IMR-90 (cell line): ENCODE results near the gene ZNF750. TPM values are rescaled to one million over a fixed set of nuclear protein-coding genes. Genes with fewer than 3 reads are reported as not detected.

Experiments used
- ATAC-seq: fragments of 200-7000 bp; cut with Tn5 transposase; 2 replicates; pipeline ENCODE4 v1.9.1; 2020; ENCODE audit warnings: low read depth, mild to moderate bottlenecking, moderate library complexity
- BruUV-seq: library from RNA; stranded (reverse); fragments of 400-500 nt; replicated peaks from 2 replicates; lab custom pipeline; 2021; lab: Mats Ljungman, UMichigan
- CTCF ChIA-PET: fragments of 300-600 bp; formaldehyde crosslinking; extraction: SDS; loops from one replicate; lab custom pipeline; 2021; ENCODE audit warnings: antibody characterized with exemption; lab: Yijun Ruan, JAX
- POLR2A ChIA-PET: fragments of 300-600 bp; sonication (Branson Sonifier 250); formaldehyde crosslinking; loops from one replicate; lab custom pipeline; 2022; ENCODE audit warnings: antibody characterized with exemption; ENCODE audit not compliant: unreplicated experiment; lab: Charles Lee
- DNase-seq: peaks from one replicate; pipeline ENCODE4 v3.0.0; 2013
- H2AFZ ChIP-seq: replicated peaks from 2 replicates; pipeline ENCODE3; 2013; ENCODE audit warnings: low read length, mild to moderate bottlenecking; ENCODE audit not compliant: poor library complexity
- H2AK5ac ChIP-seq: 2 replicates; pipeline ENCODE4 v1.6.1; 2013; ENCODE audit warnings: low read depth, low read length, inconsistent platforms
- H2AK9ac ChIP-seq: replicated peaks from 2 replicates; pipeline ENCODE3; 2013; ENCODE audit warnings: mild to moderate bottlenecking, low read depth, low read length, moderate library complexity; ENCODE audit not compliant: poor library complexity
- H2BK120ac ChIP-seq: 2 replicates; pipeline ENCODE4 v1.6.1; 2013; ENCODE audit warnings: low read depth, low read length, inconsistent platforms
- H2BK15ac ChIP-seq: 3 replicates; pipeline ENCODE4 v1.6.1; 2013; ENCODE audit warnings: low read depth, low read length, inconsistent platforms
- H2BK20ac ChIP-seq: 2 replicates; pipeline ENCODE4 v1.6.1; 2013; ENCODE audit warnings: low read depth, mild to moderate bottlenecking, inconsistent platforms, low read length, moderate library complexity
- H2BK5ac ChIP-seq: 2 replicates; pipeline ENCODE4 v1.6.1; 2013; ENCODE audit warnings: mild to moderate bottlenecking, low read depth, low read length, inconsistent platforms; ENCODE audit not compliant: poor library complexity, severe bottlenecking
- H3K14ac ChIP-seq: replicated peaks from 2 replicates; pipeline ENCODE4 v1.6.1; 2013; ENCODE audit warnings: low read depth, low read length, inconsistent platforms
- H3K18ac ChIP-seq: 2 replicates; pipeline ENCODE4 v1.6.1; 2013; ENCODE audit warnings: low read depth, low read length, control low read depth
- H3K23ac ChIP-seq: 2 replicates; pipeline ENCODE4 v1.6.1; 2013; ENCODE audit warnings: low read depth, low read length, inconsistent platforms
- H3K27ac ChIP-seq: 2 replicates; pipeline ENCODE4 v1.5.1; 2013; ENCODE audit warnings: mild to moderate bottlenecking, control low read depth, low read length; ENCODE audit not compliant: insufficient read depth
- H3K27me3 ChIP-seq: 2 replicates; pipeline ENCODE4 v1.6.1; 2013; ENCODE audit warnings: low read length; ENCODE audit not compliant: control insufficient read depth, insufficient read depth
- H3K36me3 ChIP-seq: 2 replicates; pipeline ENCODE4 v1.6.1; 2013; ENCODE audit warnings: low read length, mixed read lengths; ENCODE audit not compliant: control insufficient read depth, insufficient read depth
- H3K4ac ChIP-seq: 2 replicates; pipeline ENCODE4 v1.6.1; 2013; ENCODE audit warnings: low read depth, low read length, inconsistent platforms
- H3K4me1 ChIP-seq: 2 replicates; pipeline ENCODE4 v1.6.1; 2013; ENCODE audit warnings: low read length, mixed read lengths; ENCODE audit not compliant: control insufficient read depth, insufficient read depth
- H3K4me2 ChIP-seq: 2 replicates; pipeline ENCODE4 v1.6.1; 2013; ENCODE audit warnings: low read depth, mild to moderate bottlenecking, control low read depth, low read length, moderate library complexity
- H3K4me3 ChIP-seq: 2 replicates; pipeline ENCODE4 v1.5.1; 2013; ENCODE audit warnings: low read depth, mild to moderate bottlenecking, control low read depth, low read length, moderate library complexity; ENCODE audit not compliant: insufficient read depth
- H3K56ac ChIP-seq: 2 replicates; pipeline ENCODE4 v1.6.1; 2013; ENCODE audit warnings: low read length, inconsistent platforms; ENCODE audit not compliant: insufficient read depth; ENCODE audit errors: extremely low read depth
- H3K79me1 ChIP-seq, 2 experiments: 2 replicates each; pipeline ENCODE4 v1.6.1; 2013; ENCODE audit warnings: low read length in 2 of 2, inconsistent platforms in 1 of 2, low read depth in 1 of 2
- H3K9ac ChIP-seq: 2 replicates; pipeline ENCODE4 v1.6.1; 2013; ENCODE audit warnings: low read depth, low read length, control low read depth
- H3K9me1 ChIP-seq: 2 replicates; pipeline ENCODE4 v1.6.1; 2013; ENCODE audit warnings: low read length, inconsistent platforms; ENCODE audit not compliant: insufficient read depth
- H3K9me3 ChIP-seq: 2 replicates; pipeline ENCODE4 v1.6.1; 2013; ENCODE audit warnings: low read length; ENCODE audit not compliant: control insufficient read depth, insufficient read depth
- H4K20me1 ChIP-seq: 2 replicates; pipeline ENCODE4 v1.6.1; 2013; ENCODE audit warnings: low read length, inconsistent platforms; ENCODE audit not compliant: insufficient read depth
- H4K5ac ChIP-seq: 2 replicates; pipeline ENCODE4 v1.6.1; 2013; ENCODE audit warnings: mild to moderate bottlenecking, low read depth, low read length, control low read depth
- H4K8ac ChIP-seq, 2 experiments: 2 replicates each; pipeline ENCODE4 v1.6.1; 2013; ENCODE audit warnings: low read depth in 2 of 2, low read length in 2 of 2, control low read depth in 1 of 2, inconsistent platforms in 1 of 2
- H4K91ac ChIP-seq: 2 replicates; pipeline ENCODE4 v1.6.1; 2013; ENCODE audit warnings: low read depth, low read length, inconsistent platforms; ENCODE audit not compliant: insufficient read depth
- MAFK ChIP-seq: IDR thresholded peaks from 2 replicates; pipeline ENCODE4 v1.6.1; 2012; ENCODE audit warnings: low read depth, low read length, improper control_type of control experiment
- RAD21 ChIP-seq: IDR thresholded peaks from 2 replicates; pipeline ENCODE4 v1.6.1; 2012; ENCODE audit warnings: low read length, improper control_type of control experiment
- WGBS, 2 experiments: methylation state at CpG; one replicate each; pipeline versions ENCODE4 v1.1.5 to v1.1.7; 2013; ENCODE audit warnings: missing lambda C conversion rate in 2 of 2; ENCODE audit not compliant: insufficient read length in 1 of 2; ENCODE audit errors: extremely low coverage in 2 of 2; 5-methylcytosine and 5-hydroxymethylcytosine counted together
- dilution Hi-C: fragments of 300-500 bp; cut with HindIII; formaldehyde crosslinking; loops from one replicate; pipeline ENCODE4 v1.14.3; 2018; ENCODE audit warnings: low sequenced_read_pairs; ENCODE audit not compliant: unreplicated experiment
- in situ Hi-C: fragments of 300-500 bp; cut with MboI; formaldehyde crosslinking; loops from 3 replicates; pipeline ENCODE4 v1.14.3; 2019; ENCODE audit warnings: low sequenced_read_pairs, inconsistent platforms, mixed read lengths
- intact Hi-C: fragments of 100-400 bp; cut with micrococcal nuclease; formaldehyde crosslinking; loops from 2 replicates; pipeline ENCODE4 v1.10.0; 2022
- polyA plus RNA-seq, 3 experiments: library from polyadenylated mRNA; depleted of rRNA; stranded (reverse); fragments of >200 nt; gene quantifications; 2 replicates each; pipeline ENCODE4 v1.2.3, GENCODE V29; 2012; ENCODE audit warnings: low replicate concordance in 1 of 3
- total RNA-seq: library from RNA; depleted of rRNA; stranded (reverse); fragments of >200 nt; gene quantifications from 2 replicates; pipeline ENCODE4 v1.2.3, GENCODE V29; 2012

The ZNF750 gene
- total and polyA plus RNA-seq, 2 of the 4 experiments (the other 2 are of a cell fraction): not detected

- Histone ChIP-seq H2BK120ac (no peak overlapping the region), H3K9me1 (0 out of 2 replicates have a peak, but pooled peaks cover 2% of the 10 kb centered on the region), H3K14ac (no peak overlapping the region), H3K4me2 (no peak overlapping the region), H3K36me3 (peaks cover 13% of the 10 kb centered on the region), H3K27ac (no peak overlapping the region), H2BK5ac (no peak overlapping the region), H2AK5ac (no peak overlapping the region), H4K20me1 (no peaks in the 10 kb centered on the region), H3K27me3 (no peaks in the 10 kb centered on the region), H4K8ac (no peak overlapping the region), H2AK9ac (no peak overlapping the region), H3K18ac (no peak overlapping the region), H2BK15ac (no peak overlapping the region), H3K23ac (no peak overlapping the region), H3K79me1 (peaks cover 6 to 25% of the 10 kb centered on the region in 2 experiments), H3K9ac (no peak overlapping the region), H4K5ac (no peak overlapping the region), H3K56ac (no peak overlapping the region), H2BK20ac (no peak overlapping the region), H3K9me3 (no peaks in the 10 kb centered on the region), H2AFZ (no peak overlapping the region), H4K91ac (no peak overlapping the region), H3K4me3 (no peak overlapping the region), H3K4me1 (peaks cover 3% of the 10 kb centered on the region; the same call in 1 of the 2 replicates), H3K4ac (no peak overlapping the region)
- ATAC-seq (no peak), DNase-seq (no peak)
- POLR2A ChIA-PET: no interaction called here
- in situ Hi-C loops (no loop called here), dilution Hi-C loops (no loop called here), intact Hi-C loops (no loop called here)
- WGBS, 2 experiments: 88% methylated on average over 21 of the region's 34 CpGs; no CpG with 5 or more reads in 1 of the 2 experiments
- no peak for TF ChIP-seq RAD21
- no peak for TF ChIP-seq MAFK
- CTCF ChIA-PET: interaction anchor here (0.8 kb wide), 1 partner anchor 43 kb away, joined by 5 read pairs; no protein-coding TSS in a partner anchor
- BruUV-seq: no TSS peak
Observed at GRCh38 chr17:82874011-82874835, 34.4 kb upstream of the ZNF750 start.
